H9 (cell line): ENCODE measurements around the gene SLC12A8. TPM values are rescaled to one million over a fixed set of nuclear protein-coding genes. Genes with fewer than 3 reads are reported as not detected.
A peak's percentile ranks its signal among the peaks of the same experiment; 100 is the strongest.

Experiments
- DNase-seq: peaks from one replicate; pipeline ENCODE4 v3.0.0-alpha.2; 2017
- H2AFZ ChIP-seq: one replicate; pipeline ENCODE4 v1.6.1; 2013; ENCODE audit warnings: mild to moderate bottlenecking, low read length, control low read depth, moderate library complexity
- H2AK5ac ChIP-seq: 2 replicates; pipeline ENCODE4 v1.6.1; 2013; ENCODE audit warnings: low read length, control low read depth, mixed read lengths; ENCODE audit not compliant: insufficient read length
- H2BK120ac ChIP-seq: one replicate; pipeline ENCODE4 v1.6.1; 2013; ENCODE audit warnings: low read depth, mild to moderate bottlenecking, low read length, control low read depth, inconsistent platforms; ENCODE audit not compliant: poor library complexity, severe bottlenecking
- H2BK12ac ChIP-seq: 2 replicates; pipeline ENCODE4 v1.6.1; 2013; ENCODE audit warnings: low read length, control low read depth, mixed read lengths, low read depth; ENCODE audit not compliant: insufficient read length
- H2BK15ac ChIP-seq: 2 replicates; pipeline ENCODE4 v1.6.1; 2013; ENCODE audit warnings: low read depth, low read length, control low read depth
- H2BK20ac ChIP-seq: one replicate; pipeline ENCODE4 v1.6.1; 2013; ENCODE audit warnings: low read depth, mild to moderate bottlenecking, low read length, control low read depth, inconsistent platforms; ENCODE audit not compliant: poor library complexity, severe bottlenecking
- H2BK5ac ChIP-seq: 2 replicates; pipeline ENCODE4 v1.6.1; 2013; ENCODE audit warnings: low read length, control low read depth, mixed read lengths; ENCODE audit not compliant: insufficient read length
- H3K14ac ChIP-seq: 2 replicates; pipeline ENCODE4 v1.6.1; 2013; ENCODE audit warnings: low read length, control low read depth; ENCODE audit not compliant: insufficient read depth
- H3K18ac ChIP-seq: 2 replicates; pipeline ENCODE4 v1.6.1; 2013; ENCODE audit warnings: low read depth, mild to moderate bottlenecking, mixed read lengths, low read length, control low read depth; ENCODE audit not compliant: insufficient read length
- H3K23ac ChIP-seq: 2 replicates; pipeline ENCODE4 v1.6.1; 2013; ENCODE audit warnings: low read length, control low read depth, mixed read lengths, low read depth; ENCODE audit not compliant: insufficient read length
- H3K23me2 ChIP-seq: 2 replicates; pipeline ENCODE4 v1.6.1; 2013; ENCODE audit warnings: low read depth, mild to moderate bottlenecking, mixed read lengths, low read length, control low read depth; ENCODE audit not compliant: insufficient read length, poor library complexity, severe bottlenecking
- H3K27ac ChIP-seq: 2 replicates; pipeline ENCODE4 v1.5.1; 2013; ENCODE audit warnings: low read length, control low read depth, mixed read lengths, low read depth; ENCODE audit not compliant: insufficient read length
- H3K27me3 ChIP-seq: 2 replicates; pipeline ENCODE4 v1.6.1; 2013; ENCODE audit warnings: low read length, control low read depth, inconsistent platforms; ENCODE audit not compliant: insufficient read depth
- H3K4ac ChIP-seq: 2 replicates; pipeline ENCODE4 v1.6.1; 2013; ENCODE audit warnings: low read depth, mild to moderate bottlenecking, control low read depth, inconsistent platforms, low read length, moderate library complexity
- H3K4me1 ChIP-seq: 2 replicates; pipeline ENCODE4 v1.6.1; 2013; ENCODE audit warnings: low read length, control low read depth, inconsistent platforms; ENCODE audit not compliant: insufficient read depth
- H3K4me2 ChIP-seq: 2 replicates; pipeline ENCODE4 v1.6.1; 2013; ENCODE audit warnings: low read length, control low read depth, mixed read lengths; ENCODE audit not compliant: insufficient read length, insufficient read depth
- H3K56ac ChIP-seq: 2 replicates; pipeline ENCODE4 v1.6.1; 2013; ENCODE audit warnings: low read depth, mild to moderate bottlenecking, mixed read lengths, low read length, control low read depth; ENCODE audit not compliant: insufficient read length
- H3K79me1 ChIP-seq: 2 replicates; pipeline ENCODE4 v1.6.1; 2013; ENCODE audit warnings: low read depth, mild to moderate bottlenecking, moderate library complexity, low read length, control low read depth, inconsistent platforms; ENCODE audit not compliant: insufficient read depth, poor library complexity, severe bottlenecking
- H3K79me2 ChIP-seq: 2 replicates; pipeline ENCODE4 v1.6.1; 2013; ENCODE audit warnings: low read length, control low read depth, inconsistent platforms; ENCODE audit not compliant: insufficient read depth
- H3K9ac ChIP-seq: 2 replicates; pipeline ENCODE4 v1.6.1; 2013; ENCODE audit warnings: low read length, control low read depth, mixed read lengths; ENCODE audit not compliant: insufficient read length; ENCODE audit errors: extremely low read depth
- H3K9me3 ChIP-seq: one replicate; pipeline ENCODE4 v1.6.1; 2013; ENCODE audit warnings: low read depth, low read length, inconsistent platforms; ENCODE audit not compliant: control insufficient read depth
- H3T11ph ChIP-seq: one replicate; pipeline ENCODE4 v1.6.1; 2013; ENCODE audit warnings: mild to moderate bottlenecking, low read length, control low read depth, inconsistent platforms
- H4K20me1 ChIP-seq: one replicate; pipeline ENCODE4 v1.6.1; 2013; ENCODE audit not compliant: control insufficient read depth, insufficient read length, insufficient read depth
- H4K5ac ChIP-seq: 2 replicates; pipeline ENCODE4 v1.6.1; 2013; ENCODE audit warnings: low read depth, mild to moderate bottlenecking, mixed read lengths, low read length, control low read depth; ENCODE audit not compliant: insufficient read length
- H4K8ac ChIP-seq: replicated peaks from 2 replicates; pipeline ENCODE4 v1.6.1; 2013; ENCODE audit warnings: low read length, control low read depth, mixed read lengths, low read depth; ENCODE audit not compliant: insufficient read length
- H4K91ac ChIP-seq: 2 replicates; pipeline ENCODE4 v1.6.1; 2013; ENCODE audit warnings: low read depth, mild to moderate bottlenecking, moderate library complexity, mixed read lengths, low read length, control low read depth; ENCODE audit not compliant: insufficient read length
- H3K27ac Mint-ChIP-seq, 3 experiments: 2 replicates in 2 of 3; 3 replicates in 1 of 3; pipeline ENCODE4 v1.8.0; 2020 to 2021; ENCODE audit warnings: mixed read lengths in 3 of 3, mild to moderate bottlenecking in 1 of 3, moderate library complexity in 1 of 3
- H3K27me3 Mint-ChIP-seq: 2 replicates; pipeline ENCODE4 v1.8.0; 2021; ENCODE audit warnings: low read depth, mild to moderate bottlenecking, moderate library complexity, mixed read lengths
- H3K36me3 Mint-ChIP-seq, 3 experiments: 2 replicates in 2 of 3; 3 replicates in 1 of 3; pipeline ENCODE4 v1.8.0; 2020 to 2021; ENCODE audit warnings: low read depth in 3 of 3, mixed read lengths in 3 of 3; ENCODE audit not compliant: insufficient read depth in 1 of 3
- H3K4me1 Mint-ChIP-seq, 2 experiments: 2 replicates each; pipeline ENCODE4 v1.8.0; 2020; ENCODE audit warnings: mixed read lengths in 2 of 2
- H3K4me3 Mint-ChIP-seq, 2 experiments: 2 replicates in 1 of 2; 3 replicates in 1 of 2; pipeline ENCODE4 v1.8.0; 2020 to 2021; ENCODE audit warnings: mild to moderate bottlenecking in 2 of 2, mixed read lengths in 2 of 2, moderate library complexity in 1 of 2
- H3K9me3 Mint-ChIP-seq, 2 experiments: 2 replicates in 1 of 2; 3 replicates in 1 of 2; pipeline ENCODE4 v1.8.0; 2020; ENCODE audit warnings: mild to moderate bottlenecking in 2 of 2, mixed read lengths in 2 of 2, moderate library complexity in 1 of 2
- CTCF ChIP-seq: fragments of 200-600 bp; sonication (generic); conservative IDR thresholded peaks from 3 replicates; pipeline ENCODE4 v1.8.0; 2021; ENCODE audit warnings: antibody characterized with exemption, mild to moderate bottlenecking
- WGBS: extraction: QIAGEN DNeasy Blood & Tissue Kit; methylation state at CpG from one replicate; pipeline ENCODE4 v1.1.7; 2013; ENCODE audit warnings: missing lambda C conversion rate, low lambda C conversion rate, mixed read lengths; ENCODE audit not compliant: insufficient read length; ENCODE audit errors: extremely low coverage; 5-methylcytosine and 5-hydroxymethylcytosine counted together
- total RNA-seq: library from RNA; stranded (reverse); gene quantifications from 2 replicates; pipeline ENCODE4 v1.2.1, GENCODE V29; 2021

Gene SLC12A8
- total RNA-seq, 1 experiment from 2014 or later, result 8.2 TPM

GRCh38 chr3:125067225-125067624 is 145.3 kb downstream of the SLC12A8 start:
- Histone ChIP-seq H4K5ac (no peak overlapping the region), H3K23ac (no peak overlapping the region), H3T11ph (no peak overlapping the region), H3K4me2 (no peak overlapping the region), H4K8ac (no peak overlapping the region), H3K9me3 (no peaks in the 10 kb centered on the region), H3K79me2 (no peaks in the 10 kb centered on the region), H3K27ac (no peak overlapping the region), H2AFZ (peak overlapping the region; percentile 35), H3K4ac (no peak overlapping the region; the same call in 1 of the 2 replicates), H3K18ac (peak overlapping the region; percentile 79), H3K23me2 (no peaks in the 10 kb centered on the region), H2BK120ac (no peak overlapping the region), H2BK20ac (no peak overlapping the region), H3K27me3 (no peaks in the 10 kb centered on the region), H2AK5ac (no peak overlapping the region), H2BK15ac (no peak overlapping the region), H3K14ac (peak overlapping the region; percentile 89; the same call in 1 of the 2 replicates), H3K4me1 (no peaks in the 10 kb centered on the region; the same call in 1 of the 2 replicates), H2BK5ac (no peak overlapping the region), H4K20me1 (no peaks in the 10 kb centered on the region), H3K79me1 (no peaks in the 10 kb centered on the region), H3K56ac (no peak overlapping the region), H2BK12ac (no peak overlapping the region), H3K9ac (no peak overlapping the region), H4K91ac (no peak overlapping the region)
- H3K9me3 Mint-ChIP-seq, result peaks cover 3 to 5% of the 10 kb centered on the region in 2 experiments; a peak in 2 of 5 replicates
- H3K27me3 Mint-ChIP-seq, result peaks cover 8% of the 10 kb centered on the region
- no peak overlapping the region for H3K27ac Mint-ChIP-seq
- no peak for TF ChIP-seq CTCF
- DNase-seq, result peak; percentile 15
- peaks cover 0 to 7% (median 0%) of the 10 kb centered on the region in 3 experiments; a peak in 1 of 7 replicates for H3K36me3 Mint-ChIP-seq
- peaks cover 17 to 20% of the 10 kb centered on the region in 2 experiments for H3K4me1 Mint-ChIP-seq
- WGBS, result no CpG with 5 or more reads among the region's 3 CpGs
- H3K4me3 Mint-ChIP-seq, result no peak overlapping the region
